SW 1271 (cell line): ENCODE results near the gene SF1.

Source experiments
- DNase-seq, 2 experiments: peaks; one replicate each; lab custom pipeline; 2025; lab: John Stamatoyannopoulos, UW

SF1 gene

DNA sequence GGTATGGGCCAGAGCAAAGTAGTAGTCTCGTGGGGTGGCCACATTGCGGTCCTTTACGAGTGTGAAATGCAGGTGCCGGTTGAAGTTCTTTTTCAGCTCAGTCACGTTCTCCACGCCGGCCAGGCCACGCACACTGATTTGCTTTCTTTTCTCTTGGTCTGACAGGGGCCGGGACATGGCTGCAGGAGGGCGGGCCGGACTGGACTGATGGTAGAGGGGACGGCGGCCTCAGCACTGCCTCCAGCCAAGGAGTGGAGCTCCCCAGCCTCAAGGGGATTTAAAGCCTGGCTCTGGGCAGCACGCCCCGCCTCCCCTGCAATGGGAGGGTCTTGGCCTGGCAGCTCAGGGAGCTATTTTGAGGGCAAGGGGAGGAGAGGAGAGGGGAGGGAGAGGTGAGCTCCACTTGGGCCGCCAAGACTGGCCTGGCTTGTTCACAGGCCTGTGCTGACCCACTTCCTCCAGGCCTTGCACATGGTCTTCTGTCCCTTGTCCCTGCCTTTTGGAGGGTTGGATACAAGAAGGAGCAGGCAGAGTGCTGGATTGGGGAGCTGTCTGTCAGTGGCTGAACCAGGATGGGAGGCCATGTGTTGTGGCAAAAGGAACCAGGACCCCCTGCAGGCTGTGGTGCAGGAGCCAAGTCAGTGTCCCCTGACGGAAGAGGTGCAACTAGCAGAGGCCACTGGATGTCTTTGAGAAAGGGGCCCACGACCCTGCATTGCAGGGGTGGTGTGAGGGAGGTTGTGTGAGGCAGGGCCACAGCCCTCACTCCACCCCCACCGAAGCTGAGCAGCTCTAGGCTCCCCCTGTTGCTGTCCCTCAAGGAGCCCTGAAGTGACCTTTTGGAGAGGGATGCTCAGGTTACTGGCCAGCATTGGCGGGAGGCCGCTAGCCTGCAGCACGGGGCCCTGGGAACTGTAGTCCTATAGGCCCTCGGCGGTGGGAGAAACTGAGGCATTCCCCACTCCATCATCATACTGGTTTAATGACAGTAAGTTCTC, 18.3 kb downstream of the SF1 start, which contains the start of gene PYGM:
PYGM (minus strand) TSS at position 253 of the 998 bp plus-strand sequence; CDS start at position 177, 76 bp downstream.
- no peak for DNase-seq

DNA sequence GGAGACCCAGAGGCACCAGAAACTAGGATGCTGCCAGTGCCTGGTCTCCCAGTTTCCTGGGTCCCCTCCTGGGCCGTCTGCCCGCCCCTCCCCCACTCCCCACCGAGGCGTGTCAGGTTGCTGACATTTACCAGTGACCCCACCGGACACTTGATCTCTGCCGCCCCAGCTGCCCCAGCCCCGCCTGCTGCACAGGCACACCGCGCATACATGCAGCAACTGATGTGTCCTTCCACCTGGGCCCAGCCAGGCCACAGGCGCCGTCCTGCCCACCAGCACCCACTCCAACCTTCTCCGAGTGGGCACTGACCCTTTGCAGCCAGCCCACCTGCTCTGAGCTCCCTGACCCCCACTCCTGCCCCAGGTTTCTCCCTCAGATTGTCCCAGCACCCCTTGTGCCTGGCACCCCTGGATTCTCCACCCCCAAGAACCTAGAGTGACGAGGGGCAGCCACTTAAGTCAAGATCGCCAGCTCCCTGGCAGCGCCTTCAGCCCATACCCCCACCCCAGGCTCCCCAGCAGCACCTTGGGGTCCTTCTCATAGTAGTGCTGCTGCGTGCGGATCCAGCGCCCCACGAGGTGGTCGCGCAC, 19.1 kb downstream of the SF1 start:
- DNase-seq = no peak

DNA sequence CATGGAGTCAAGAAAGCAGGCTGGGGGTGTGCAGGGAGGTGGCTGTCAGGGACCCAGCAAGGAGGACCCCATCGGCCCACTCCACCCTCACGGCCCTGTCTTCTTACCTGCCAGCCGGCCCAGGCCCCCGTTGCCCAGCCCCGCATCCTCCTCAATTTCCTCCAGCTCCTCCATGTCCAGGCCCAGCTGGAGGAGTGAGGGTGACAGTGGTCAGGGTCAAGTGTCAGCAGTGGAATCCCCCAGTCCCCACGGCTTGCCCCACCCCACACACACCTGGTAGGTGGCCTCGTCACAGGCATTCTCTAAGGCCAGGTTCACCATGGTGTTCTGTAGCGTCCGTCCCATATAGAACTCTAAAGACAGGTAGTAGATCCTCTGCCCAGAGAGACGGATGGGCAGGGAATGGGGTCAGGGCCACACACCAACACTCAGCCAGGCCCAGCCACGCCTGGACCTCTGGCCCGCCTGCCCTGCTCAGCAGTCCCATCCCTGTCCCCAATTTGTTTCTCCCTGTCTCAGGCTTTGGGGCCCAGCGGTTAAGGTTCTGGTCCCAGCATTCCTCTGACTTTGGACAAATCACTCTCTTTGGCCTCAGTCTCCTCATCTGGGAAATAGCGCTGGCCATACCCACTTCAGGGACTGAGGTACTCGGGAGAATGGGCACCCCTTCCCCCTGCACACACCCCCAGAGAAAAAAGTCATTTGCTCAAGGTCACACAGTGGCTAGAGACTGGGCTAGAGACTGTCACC, 19.8 kb downstream of the SF1 start:
- no peak for DNase-seq

DNA sequence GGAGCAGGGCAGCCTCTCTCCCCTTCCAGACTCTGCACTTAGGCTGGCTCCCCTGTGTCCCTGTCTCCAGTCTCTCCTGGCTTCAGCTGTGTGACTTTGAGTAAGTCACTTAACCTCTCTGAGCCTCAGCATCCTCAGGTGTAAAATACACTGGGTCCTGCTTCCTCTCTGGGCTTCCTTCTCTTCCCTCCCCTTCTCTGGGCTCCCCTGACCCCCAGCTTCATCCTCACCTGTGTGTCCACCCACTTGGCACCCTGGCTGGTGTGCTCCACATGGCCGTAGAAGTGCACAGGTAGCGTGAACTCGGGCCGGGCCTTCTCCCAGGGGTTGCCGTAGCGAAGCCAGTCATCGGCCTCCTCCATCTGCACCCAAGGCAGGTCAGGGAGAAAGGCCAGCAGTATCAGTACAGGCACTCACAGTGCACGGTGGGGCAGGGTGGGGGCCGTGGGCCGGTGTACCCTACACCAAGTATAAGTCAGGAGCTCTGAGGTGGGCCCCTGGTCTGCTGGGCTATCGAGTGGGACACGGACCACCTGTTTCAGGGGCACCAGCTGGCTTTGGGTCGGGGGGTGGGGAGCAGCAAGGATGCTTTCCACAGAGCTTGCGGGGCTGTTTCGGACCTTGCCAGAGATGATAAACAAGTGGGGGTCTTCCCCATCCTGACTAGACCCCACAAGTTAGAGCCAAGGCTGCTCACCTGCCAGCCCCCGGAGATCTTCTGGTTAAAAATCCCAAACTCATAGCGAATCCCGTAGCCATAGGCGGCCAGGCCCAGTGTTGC, 20.6 kb downstream of the SF1 start:
- DNase-seq = no peak

DNA sequence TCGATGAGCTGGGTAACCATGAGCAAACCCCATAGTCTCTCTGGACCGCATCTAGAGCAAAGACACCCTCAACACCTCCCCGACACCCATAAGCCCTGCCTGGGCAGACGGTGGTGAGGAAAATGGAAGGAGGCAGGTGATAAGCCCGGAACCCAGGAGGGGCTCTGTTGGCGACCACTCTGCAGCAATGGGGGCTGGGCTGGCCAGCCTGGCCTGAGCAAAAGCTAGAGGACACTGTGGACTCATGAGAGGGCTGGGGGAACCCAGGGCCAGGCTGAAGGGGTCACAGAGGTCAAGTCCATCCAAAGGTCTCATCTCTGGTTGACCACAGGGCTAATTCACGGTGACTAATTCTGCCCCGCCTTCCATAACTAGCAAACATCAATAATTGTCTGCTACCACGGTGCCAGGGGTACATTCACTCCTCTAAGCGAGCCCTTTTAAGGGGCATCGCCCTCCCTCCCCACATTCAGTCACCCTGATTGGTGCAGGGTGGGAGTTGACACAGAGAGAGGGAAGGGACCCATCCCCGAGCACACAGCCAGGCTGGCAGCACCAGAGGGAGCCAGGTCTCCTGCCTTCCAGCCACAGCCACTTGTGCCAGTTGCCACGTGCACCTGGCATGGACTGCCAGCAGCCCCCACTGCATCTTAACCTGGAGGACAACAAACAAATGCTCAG, 22.5 kb downstream of the SF1 start:
- no peak for DNase-seq

DNA sequence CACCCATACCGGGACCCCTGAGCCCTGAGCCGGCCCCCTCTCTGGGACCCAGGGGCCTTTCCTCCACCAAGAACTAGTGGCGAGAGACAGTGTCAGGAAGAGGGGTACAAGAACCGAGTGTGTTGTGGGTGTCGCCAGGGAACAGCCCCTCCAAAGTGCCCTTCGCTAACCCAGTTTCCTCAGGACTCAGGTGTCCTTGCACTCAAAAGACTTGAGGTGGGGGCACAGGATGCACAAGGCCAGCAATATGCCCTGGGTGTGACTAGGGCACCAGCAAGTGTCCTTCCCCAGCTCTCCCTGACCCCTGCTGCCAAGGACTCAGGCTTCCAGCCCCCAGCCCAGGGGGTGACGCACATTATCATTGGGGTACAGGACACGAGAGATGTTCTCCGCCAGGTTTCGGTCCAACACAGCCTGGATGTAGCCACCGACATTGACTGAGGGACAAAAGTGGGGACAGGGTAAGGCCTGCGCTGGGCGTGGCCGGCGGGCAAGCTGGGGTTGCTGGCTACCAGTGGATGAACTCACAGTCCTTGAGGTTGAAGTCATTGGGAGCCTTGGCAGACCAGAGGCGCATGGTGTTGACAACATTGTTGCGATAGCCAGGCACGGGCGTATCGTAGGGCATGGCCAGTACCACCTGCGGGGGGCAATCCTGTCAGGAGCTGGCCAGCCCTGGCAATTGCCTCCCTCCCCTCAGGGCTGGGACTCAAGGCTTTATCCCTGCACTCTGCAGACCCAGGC, 23.3 kb downstream of the SF1 start:
- no peak for DNase-seq

DNA sequence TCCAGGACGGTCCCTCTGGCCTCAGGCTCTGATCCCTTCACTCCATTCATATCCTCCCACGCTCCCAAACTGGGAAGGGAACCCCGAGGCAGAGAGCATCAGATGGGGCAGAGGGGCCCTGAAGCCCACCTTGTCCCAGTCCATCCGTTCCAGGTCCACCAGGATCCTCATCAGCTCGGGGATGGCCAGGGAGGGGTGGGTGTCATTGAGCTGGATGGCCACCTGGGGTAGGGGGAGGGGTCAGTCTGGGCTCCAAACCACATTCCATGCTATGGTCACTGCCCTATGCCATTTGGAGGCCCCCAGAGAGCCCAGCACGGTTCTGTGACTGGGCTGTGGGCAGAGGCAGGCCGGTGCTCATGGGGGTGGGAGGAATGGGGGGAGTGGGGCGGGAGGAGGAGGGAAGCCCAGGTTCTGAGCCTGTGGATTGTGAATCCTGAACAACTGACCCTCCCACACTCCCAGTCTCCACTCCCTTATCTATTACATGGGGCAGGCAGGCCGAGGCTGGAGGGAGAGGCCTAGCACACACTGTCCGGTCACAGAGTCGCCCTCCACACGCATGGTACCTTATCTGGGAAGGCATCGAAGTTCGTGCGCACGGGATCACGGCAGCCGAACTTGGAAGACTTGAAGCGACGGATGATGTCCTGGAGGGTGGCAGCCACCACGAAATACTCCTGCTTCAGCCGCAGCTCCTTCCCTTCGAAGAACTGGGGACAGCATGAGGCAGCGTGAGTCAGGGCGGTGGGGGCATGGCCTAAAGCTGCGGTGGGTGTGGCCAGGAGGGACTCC, 24.0 kb downstream of the SF1 start:
- DNase-seq = no peak

DNA sequence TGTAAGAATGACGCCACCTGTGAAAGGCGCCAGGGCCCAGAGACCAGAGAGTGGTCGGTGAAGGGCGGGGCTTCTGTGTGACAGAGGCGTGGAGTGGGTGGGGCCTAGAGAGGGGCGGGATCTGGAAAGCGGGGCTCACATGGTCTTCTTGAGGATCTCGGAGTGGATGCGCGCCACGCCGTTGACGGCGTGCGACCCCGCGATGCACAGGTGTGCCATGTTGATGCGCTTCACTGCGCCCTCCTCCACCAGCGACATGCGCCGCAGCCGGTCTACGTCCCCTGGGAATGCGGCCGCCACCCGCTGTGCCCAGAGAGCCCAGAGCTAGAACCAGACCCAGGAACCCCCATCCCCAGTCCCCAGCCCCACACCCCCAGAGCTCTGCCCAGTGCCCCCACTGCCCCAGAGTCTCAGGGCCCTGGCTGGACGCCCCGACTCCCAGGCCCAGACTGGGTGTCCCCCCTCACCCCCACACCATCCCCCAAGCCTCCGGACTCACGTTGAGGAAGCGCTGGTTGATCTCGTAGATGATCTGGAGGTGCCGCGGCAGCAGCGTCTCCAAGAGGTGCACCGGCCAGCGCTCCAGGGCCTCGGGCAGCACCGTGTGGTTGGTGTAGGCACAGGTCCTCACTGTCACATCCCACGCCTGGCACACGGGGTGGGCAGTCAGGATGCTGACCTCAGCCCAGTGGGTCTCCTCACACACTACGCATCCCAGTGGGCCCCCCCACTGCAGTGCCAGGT, 24.8 kb downstream of the SF1 start:
- DNase-seq = no peak

DNA sequence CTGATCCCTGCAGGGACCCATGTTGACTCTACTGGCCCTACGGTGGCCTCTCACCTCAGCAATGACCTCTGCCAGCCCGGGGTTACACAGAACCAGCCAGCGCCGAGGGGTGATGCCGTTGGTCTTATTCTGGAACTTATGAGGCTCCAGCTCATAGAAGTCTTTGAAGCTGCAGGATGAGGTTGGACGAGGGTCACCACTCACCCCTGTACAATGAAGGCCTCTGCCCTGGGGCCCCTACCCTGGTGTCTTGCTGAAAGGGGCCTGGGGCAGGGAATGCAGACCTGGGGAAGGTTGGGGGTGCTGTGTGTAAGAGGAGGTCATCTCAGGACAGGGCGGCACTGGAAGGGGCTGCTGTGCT, 25.3 kb downstream of the SF1 start:
- no peak for DNase-seq

DNA sequence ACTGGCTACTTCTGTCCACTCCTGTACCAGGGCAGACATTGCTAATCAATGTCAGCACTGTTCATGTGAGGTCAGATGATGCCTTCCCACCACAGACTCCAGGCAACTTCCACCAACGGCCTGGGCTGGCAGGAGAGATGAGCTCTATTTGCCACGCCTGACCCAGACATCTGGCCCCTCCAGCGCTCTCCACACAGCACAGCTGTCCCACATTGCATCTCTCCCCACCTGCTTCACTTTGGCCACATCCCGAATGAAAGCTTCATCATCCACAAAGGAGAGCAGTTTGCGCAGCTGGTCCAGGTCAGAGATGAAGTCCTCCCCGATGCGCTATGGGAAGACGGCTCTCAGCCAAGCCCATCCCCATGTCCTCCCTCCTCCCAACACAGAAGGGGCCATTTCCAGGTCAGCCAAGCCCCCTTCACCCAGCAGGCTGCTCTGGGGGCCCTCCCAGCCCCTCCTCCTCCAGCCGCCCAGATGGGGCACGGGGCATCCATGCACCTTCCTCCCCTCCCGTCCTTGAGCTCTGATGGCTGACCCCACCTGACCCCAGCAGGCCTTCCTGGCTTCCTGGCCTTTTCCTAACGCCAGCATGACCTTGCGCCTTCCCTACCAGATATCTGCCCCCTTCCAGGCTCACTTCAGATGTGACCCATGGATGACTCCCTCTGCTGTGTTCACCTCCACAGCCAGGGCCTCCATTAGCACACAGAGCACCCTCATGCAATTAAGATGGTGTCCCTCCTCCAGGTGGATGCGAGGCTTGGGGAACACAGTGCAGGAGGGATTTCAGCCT, 26.0 kb downstream of the SF1 start:
- DNase-seq = no peak

DNA sequence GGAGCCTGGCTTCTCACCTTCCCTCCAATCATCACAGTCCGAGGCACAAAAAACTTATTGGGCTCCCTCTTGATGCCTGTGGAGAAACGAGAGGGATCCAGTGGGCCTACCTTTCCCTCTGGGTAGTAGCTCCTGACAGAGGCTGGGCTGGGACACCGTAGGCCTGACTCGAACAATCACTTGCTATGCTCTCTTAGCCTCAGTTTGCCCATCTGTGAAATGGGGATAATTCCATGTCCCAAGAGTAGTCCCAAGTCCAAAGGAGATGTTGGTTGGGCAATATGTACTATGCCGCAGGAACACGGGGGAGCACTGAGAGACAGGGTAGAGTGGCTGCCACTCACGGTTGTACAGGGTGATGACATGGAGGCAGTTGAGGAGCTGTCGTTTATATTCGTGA, 26.8 kb downstream of the SF1 start:
- no peak for DNase-seq

DNA sequence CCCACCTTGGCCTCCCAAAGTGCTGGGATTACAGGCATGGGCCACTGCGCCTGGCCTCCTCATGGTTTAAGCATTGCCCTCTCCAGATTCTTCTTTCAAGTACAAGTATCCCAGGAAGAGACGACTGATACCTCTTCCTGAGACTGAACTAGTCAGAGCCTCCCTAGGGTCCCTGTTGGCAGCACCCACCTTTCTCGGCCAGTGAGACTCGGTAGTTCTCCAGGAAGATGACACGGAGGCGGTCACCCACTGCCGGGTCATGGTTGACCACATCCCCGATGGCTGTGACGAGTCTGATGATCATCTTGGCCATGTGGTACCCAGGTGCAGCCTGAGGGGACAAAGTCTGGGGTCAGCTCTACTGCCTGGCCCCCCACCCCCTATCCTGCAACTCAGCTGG, 27.2 kb downstream of the SF1 start:
- no peak for DNase-seq

DNA sequence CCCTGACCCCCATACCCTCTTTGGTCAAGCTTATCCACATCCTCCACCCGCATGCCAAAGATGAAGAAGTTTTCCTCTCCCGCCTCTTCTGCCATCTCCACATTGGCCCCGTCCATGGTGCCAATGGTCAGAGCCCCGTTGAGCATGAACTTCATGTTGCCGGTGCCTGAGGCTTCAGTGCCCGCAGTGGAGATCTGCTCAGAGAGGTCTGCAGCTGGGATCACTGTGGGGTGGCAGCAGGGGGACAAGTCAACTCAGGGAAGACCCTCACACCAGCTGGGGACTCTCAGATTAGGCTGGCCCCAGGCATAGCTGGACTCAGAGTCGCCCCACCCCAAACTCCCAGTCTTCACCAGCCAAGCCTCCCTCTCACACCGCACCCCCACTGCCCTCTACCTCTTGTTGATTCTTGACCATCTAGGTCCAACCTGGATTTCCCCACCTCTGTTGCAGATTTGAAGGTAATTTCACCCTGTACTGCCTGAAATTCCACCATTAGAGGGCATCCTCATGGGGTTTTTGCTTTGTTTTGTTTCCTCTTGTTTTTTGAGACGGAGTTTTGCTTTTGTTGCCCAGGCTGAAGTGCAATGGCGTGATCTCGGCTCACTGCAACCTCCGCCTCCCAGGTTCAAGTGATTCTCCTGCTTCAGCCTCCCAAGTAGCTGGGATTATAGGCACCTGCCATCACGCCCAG, 27.8 kb downstream of the SF1 start:
- no peak for DNase-seq

DNA sequence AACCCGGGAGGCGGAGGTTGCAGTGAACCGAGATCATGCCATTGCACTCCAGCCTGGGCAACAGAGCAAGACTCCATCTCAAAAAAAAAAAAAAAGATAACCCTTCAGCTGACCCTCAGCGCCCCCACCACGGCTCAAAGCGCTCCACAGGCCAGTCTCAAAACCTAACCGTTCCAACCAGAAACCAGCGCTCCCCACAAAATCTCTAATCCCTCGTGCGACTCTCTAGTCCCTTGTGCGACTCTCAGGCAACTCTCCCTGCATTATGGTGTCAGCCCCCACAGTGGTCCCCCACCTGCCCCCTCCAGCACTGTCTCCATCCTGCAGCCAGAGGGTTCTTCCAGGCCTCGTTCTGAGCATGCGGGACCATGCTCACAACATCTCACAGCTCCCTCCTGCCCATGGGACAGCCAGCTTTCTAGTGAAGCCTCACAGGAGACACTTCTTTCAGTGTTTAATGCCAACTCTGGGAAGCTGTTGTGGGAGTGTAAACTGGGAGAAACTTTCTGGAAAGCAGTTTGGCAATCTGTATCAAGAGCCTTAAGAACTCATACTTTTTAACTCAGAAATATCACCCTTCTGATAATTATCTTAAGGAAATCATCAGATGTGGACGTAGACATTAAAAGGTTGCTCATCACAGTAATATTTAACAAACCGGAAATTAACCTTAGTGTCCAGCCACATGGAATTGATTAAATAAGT, 30.2 kb downstream of the SF1 start:
- DNase-seq = no peak

DNA sequence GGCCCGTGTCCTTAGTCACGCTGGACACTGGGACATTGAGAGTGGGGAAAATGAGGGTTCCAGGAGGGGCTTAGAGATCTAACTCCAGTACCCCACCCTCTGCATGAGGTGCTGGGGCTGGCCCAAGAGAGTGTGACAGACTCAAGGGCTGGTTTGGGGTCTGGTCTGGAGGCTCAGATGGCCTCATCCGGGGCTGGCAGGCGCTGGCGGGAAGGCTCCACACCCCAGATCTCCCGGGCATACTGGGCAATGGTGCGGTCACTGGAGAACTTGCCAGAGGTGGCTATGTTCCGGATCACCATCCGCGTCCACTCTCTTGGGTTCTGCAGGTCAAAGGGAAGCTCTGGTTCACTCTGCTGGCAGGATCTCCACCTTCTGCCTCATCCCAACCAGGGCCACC, 31.9 kb downstream of the SF1 start:
- no peak for DNase-seq

DNA sequence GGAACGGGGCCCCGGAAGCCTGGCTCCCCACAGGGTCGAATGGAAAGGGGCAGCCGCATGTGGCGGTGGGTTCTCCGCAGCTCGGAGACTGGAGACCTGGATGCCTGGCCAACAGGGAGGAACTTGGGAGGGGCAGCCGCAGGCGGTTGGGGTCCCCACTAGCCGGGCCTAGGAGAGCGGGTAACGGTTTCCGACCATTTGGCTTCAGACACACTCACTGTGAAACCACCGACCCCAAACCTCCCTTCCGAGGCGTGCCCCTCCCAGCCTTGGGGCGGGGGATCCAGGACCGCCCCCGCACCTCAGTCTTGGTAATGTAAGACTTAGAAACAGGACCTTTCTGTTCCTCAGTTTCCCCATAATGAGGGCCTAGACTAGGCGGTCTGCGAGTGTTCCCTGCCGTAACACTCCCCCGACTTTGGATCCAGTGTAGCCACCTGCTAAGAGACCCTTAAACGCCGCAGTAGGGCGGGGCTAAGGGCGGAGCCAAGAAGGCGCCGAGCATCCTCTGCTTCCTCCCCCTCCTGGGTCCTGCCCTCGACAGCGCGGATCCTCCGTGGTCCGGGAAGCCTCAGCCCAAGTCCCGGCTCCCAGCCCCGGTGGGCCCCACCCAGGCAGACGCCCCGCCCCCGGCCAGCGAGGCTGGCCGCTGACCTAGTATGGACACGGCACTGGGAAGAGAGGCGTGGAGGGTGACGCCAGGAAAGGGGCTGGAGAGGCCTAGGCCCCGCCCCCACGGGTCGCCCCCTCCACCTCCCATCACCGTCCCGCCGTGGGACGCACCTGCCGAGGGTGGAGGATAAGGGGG, 32.6 kb downstream of the SF1 start:
- DNase-seq = peak; percentile 63 to 65
